BLaER1 treated with 17β-estradiol and CSF1 and Interleukin-3, amounts not matched to agents 10 nM and 100 nM (cell line): ENCODE measurements around the gene ACTG1.
A peak's percentile ranks its signal among the peaks of the same experiment; 100 is the strongest.

Experiments
- H3K27ac ChIP-seq, 11 experiments: shearing (Covaris generic); formaldehyde crosslinking; 2 replicates each; pipeline ENCODE4 v1.8.1; 2022
- H3K27me3 ChIP-seq, 11 experiments: shearing (Covaris generic); formaldehyde crosslinking; 2 replicates each; pipeline ENCODE4 v1.8.1; 2022
- H3K36me3 ChIP-seq, 11 experiments: shearing (Covaris generic); formaldehyde crosslinking; 2 replicates each; pipeline ENCODE4 v1.8.1; 2022
- H3K4me1 ChIP-seq, 10 experiments: shearing (Covaris generic); formaldehyde crosslinking; 2 replicates each; pipeline ENCODE4 v1.8.1; 2022
- H3K4me2 ChIP-seq, 11 experiments: shearing (Covaris generic); formaldehyde crosslinking; 2 replicates each; pipeline ENCODE4 v1.8.1; 2022
- H3K4me3 ChIP-seq, 10 experiments: shearing (Covaris generic); formaldehyde crosslinking; 2 replicates each; pipeline ENCODE4 v1.8.1; 2022
- H3K9ac ChIP-seq, 11 experiments: shearing (Covaris generic); formaldehyde crosslinking; 2 replicates each; pipeline ENCODE4 v1.8.1; 2022
- H3K9me3 ChIP-seq, 11 experiments: shearing (Covaris generic); formaldehyde crosslinking; replicated peaks in 1 of 11; 2 replicates each; pipeline ENCODE4 v1.8.1; 2022
- H4K20me1 ChIP-seq, 11 experiments: shearing (Covaris generic); formaldehyde crosslinking; 2 replicates each; pipeline ENCODE4 v1.8.1; 2022
- Cebpa-rat ChIP-seq, 11 experiments: shearing (Covaris generic); IDR thresholded peaks; 2 replicates each; pipeline ENCODE4 v1.8.1; 2022

The ACTG1 gene

GRCh38 chr17:81526662-81527571, 14.3 kb upstream of the ACTG1 start:
- H4K20me1 ChIP-seq = peaks cover 0 to 48% (median 10%) of the 10 kb centered on the region in 11 experiments; a peak in 8 of 22 replicates
- peaks cover 11 to 34% (median 27%) of the 10 kb centered on the region in 10 experiments for H3K4me1 ChIP-seq
- H3K27ac ChIP-seq = no peak overlapping the region
- no peak for TF ChIP-seq Cebpa-rat (IDR thresholded peaks at IDR 0.05)
- no peak overlapping the region for H3K4me3 ChIP-seq
- peaks cover 0 to 7% (median 0%) of the 10 kb centered on the region in 11 experiments; a peak in 6 of 22 replicates for H3K9me3 ChIP-seq
- peaks cover 25 to 46% (median 38%) of the 10 kb centered on the region in 11 experiments for H3K27me3 ChIP-seq
- H3K4me2 ChIP-seq = no peak overlapping the region
- no peaks in the 10 kb centered on the region for H3K36me3 ChIP-seq
- H3K9ac ChIP-seq = no peak overlapping the region

GRCh38 chr17:81524865-81525159, 12.2 kb upstream of the ACTG1 start:
- no peak overlapping the region for H3K9ac ChIP-seq
- no peak for TF ChIP-seq Cebpa-rat (IDR thresholded peaks at IDR 0.05)
- no peaks in the 10 kb centered on the region for H3K36me3 ChIP-seq
- peak overlapping the region in 2 of 11 experiments; percentile 66 to 72; a peak in 1 of 22 replicates for H3K4me2 ChIP-seq
- no peaks in the 10 kb centered on the region for H3K9me3 ChIP-seq
- peaks cover 0 to 55% (median 13%) of the 10 kb centered on the region in 11 experiments; a peak in 9 of 22 replicates for H4K20me1 ChIP-seq
- peaks cover 14 to 37% (median 32%) of the 10 kb centered on the region in 10 experiments for H3K4me1 ChIP-seq
- H3K27ac ChIP-seq = no peak overlapping the region
- peaks cover 31 to 52% (median 44%) of the 10 kb centered on the region in 11 experiments for H3K27me3 ChIP-seq
- no peak overlapping the region for H3K4me3 ChIP-seq

GRCh38 chr17:81524039-81524864, 11.7 kb upstream of the ACTG1 start:
- Histone ChIP-seq H3K4me3 (no peak overlapping the region), H3K4me2 (peak overlapping the region in 10 of 11 experiments; percentile 39 to 76 (median 66); a peak in 18 of 22 replicates), H4K20me1 (peaks cover 0 to 60% (median 18%) of the 10 kb centered on the region in 11 experiments; a peak in 9 of 22 replicates), H3K27me3 (peaks cover 31 to 54% (median 45%) of the 10 kb centered on the region in 11 experiments), H3K9ac (peak overlapping the region in 4 of 11 experiments; percentile 7 to 44 (median 29); a peak in 4 of 22 replicates), H3K36me3 (no peaks in the 10 kb centered on the region), H3K4me1 (peaks cover 19 to 43% (median 37%) of the 10 kb centered on the region in 10 experiments), H3K27ac (no peak overlapping the region), H3K9me3 (no peaks in the 10 kb centered on the region)
- TF ChIP-seq Cebpa-rat (IDR thresholded peaks at IDR 0.05) = no peak

GRCh38 chr17:81523402-81524038, 10.9 kb upstream of the ACTG1 start:
- no peak for TF ChIP-seq Cebpa-rat (IDR thresholded peaks at IDR 0.05)
- no peak overlapping the region for H3K4me3 ChIP-seq
- peak overlapping the region in 6 of 11 experiments; percentile 5 to 44 (median 24); a peak in 6 of 22 replicates for H3K9ac ChIP-seq
- peaks cover 0 to 60% (median 24%) of the 10 kb centered on the region in 11 experiments; a peak in 11 of 22 replicates for H4K20me1 ChIP-seq
- peak overlapping the region; percentile 39 to 76 (median 66); a peak in 21 of 22 replicates for H3K4me2 ChIP-seq
- H3K4me1 ChIP-seq = peaks cover 27 to 50% (median 45%) of the 10 kb centered on the region in 10 experiments
- no peaks in the 10 kb centered on the region for H3K9me3 ChIP-seq
- H3K27me3 ChIP-seq = peaks cover 24 to 53% (median 43%) of the 10 kb centered on the region in 11 experiments
- no peak overlapping the region for H3K27ac ChIP-seq
- H3K36me3 ChIP-seq = no peaks in the 10 kb centered on the region

GRCh38 chr17:81522491-81523401, 10.1 kb upstream of the ACTG1 start:
- Histone ChIP-seq H3K9me3 (no peaks in the 10 kb centered on the region), H3K4me1 (peaks cover 35 to 58% (median 52%) of the 10 kb centered on the region in 10 experiments), H3K27me3 (peaks cover 16 to 45% (median 36%) of the 10 kb centered on the region in 11 experiments), H3K4me2 (peak overlapping the region; percentile 39 to 76 (median 66); a peak in 20 of 22 replicates), H3K9ac (peak overlapping the region in 3 of 11 experiments; percentile 17 to 39 (median 30); a peak in 5 of 22 replicates), H4K20me1 (peaks cover 0 to 59% (median 25%) of the 10 kb centered on the region in 11 experiments; a peak in 12 of 22 replicates), H3K4me3 (no peak overlapping the region), H3K27ac (no peak overlapping the region), H3K36me3 (no peaks in the 10 kb centered on the region)
- no peak for TF ChIP-seq Cebpa-rat (IDR thresholded peaks at IDR 0.05)

GRCh38 chr17:81520021-81520901, 7.7 kb upstream of the ACTG1 start:
- Histone ChIP-seq H3K4me3 (peak overlapping the region in 8 of 10 experiments; percentile 59 to 100 (median 79); a peak in 13 of 20 replicates), H3K9me3 (no peaks in the 10 kb centered on the region), H4K20me1 (peaks cover 0 to 60% (median 24%) of the 10 kb centered on the region in 11 experiments; a peak in 12 of 22 replicates), H3K9ac (peak overlapping the region in 10 of 11 experiments; percentile 40 to 100 (median 74); a peak in 12 of 22 replicates), H3K27me3 (peaks cover 0 to 25% (median 18%) of the 10 kb centered on the region in 11 experiments; a peak in 19 of 22 replicates), H3K4me1 (peaks cover 56 to 82% (median 76%) of the 10 kb centered on the region in 10 experiments), H3K36me3 (peaks cover 0 to 5% (median 0%) of the 10 kb centered on the region in 11 experiments; a peak in 1 of 22 replicates), H3K27ac (peak overlapping the region in 2 of 11 experiments; percentile 53 to 100; a peak in 3 of 22 replicates), H3K4me2 (peak overlapping the region; percentile 97 to 100 (median 100))
- TF ChIP-seq Cebpa-rat (IDR thresholded peaks at IDR 0.05) = no peak
